Stimulated activated memory B cell treated with anti-CD40 and anti-IgM and Interleukin-4, amounts not matched to agents 10 μg/mL and 1 μg/mL and 100 μg/mL, for 72 hours (primary cell): Measurements from ENCODE around the gene PPM1F.
"Not testable (repeated sequence)": the region's sequence is repeated elsewhere in the genome, so short reads cannot be mapped to it uniquely, and the experiment has no call there.

Experiments
- ATAC-seq: fragments of 150-1000 bp; cut with Tn5 transposase; 2 replicates; pipeline ENCODE4 v1.10.0; 2021
- H3K27ac Mint-ChIP-seq: one replicate; pipeline ENCODE4 v1.8.0; 2022; ENCODE audit warnings: mild to moderate bottlenecking, mixed read lengths
- H3K27me3 Mint-ChIP-seq: one replicate; pipeline ENCODE4 v1.8.0; 2022; ENCODE audit warnings: mixed read lengths
- H3K36me3 Mint-ChIP-seq: one replicate; pipeline ENCODE4 v1.8.0; 2022; ENCODE audit warnings: mixed read lengths
- H3K4me1 Mint-ChIP-seq: one replicate; pipeline ENCODE4 v1.8.0; 2022; ENCODE audit warnings: mixed read lengths
- H3K4me3 Mint-ChIP-seq: one replicate; pipeline ENCODE4 v1.8.0; 2022; ENCODE audit warnings: mild to moderate bottlenecking, moderate library complexity, mixed read lengths
- H3K9me3 Mint-ChIP-seq: one replicate; pipeline ENCODE4 v1.8.0; 2022; ENCODE audit warnings: mixed read lengths

Gene PPM1F

GRCh38 chr22:21915624-21916308, 36.9 kb downstream of the PPM1F start:
- Mint-ChIP-seq H3K9me3 (no peaks in the 10 kb centered on the region), H3K4me3 (no peak overlapping the region), H3K27me3 (no peaks in the 10 kb centered on the region), H3K4me1 (no peaks in the 10 kb centered on the region), H3K36me3 (no peaks in the 10 kb centered on the region), H3K27ac (no peak overlapping the region)
- ATAC-seq, result no peak

GRCh38 chr22:21914033-21914642, 38.5 kb downstream of the PPM1F start:
- H3K27me3 Mint-ChIP-seq, H3K4me3 Mint-ChIP-seq, H3K9me3 Mint-ChIP-seq, H3K4me1 Mint-ChIP-seq, H3K36me3 Mint-ChIP-seq, ATAC-seq, H3K27ac Mint-ChIP-seq: not testable (repeated sequence)

GRCh38 chr22:21910367-21910766, 42.3 kb downstream of the PPM1F start:
- ATAC-seq, result not testable (repeated sequence)

GRCh38 chr22:21909871-21910270, 42.8 kb downstream of the PPM1F start:
- H3K27me3 Mint-ChIP-seq, result no peaks in the 10 kb centered on the region
- no peaks in the 10 kb centered on the region for H3K9me3 Mint-ChIP-seq
- ATAC-seq, result no peak
- no peaks in the 10 kb centered on the region for H3K4me1 Mint-ChIP-seq
- H3K27ac Mint-ChIP-seq, result no peak overlapping the region
- no peak overlapping the region for H3K4me3 Mint-ChIP-seq
- peaks cover 8% of the 10 kb centered on the region for H3K36me3 Mint-ChIP-seq

More at GRCh38 chr22:21910367-21910766, 42.3 kb downstream of the PPM1F start:
- H3K27me3 Mint-ChIP-seq, H3K4me3 Mint-ChIP-seq, H3K27ac Mint-ChIP-seq, H3K9me3 Mint-ChIP-seq, H3K36me3 Mint-ChIP-seq, H3K4me1 Mint-ChIP-seq: not testable (repeated sequence)

- H3K27me3 Mint-ChIP-seq, result peaks cover 8% of the 10 kb centered on the region
- H3K4me1 Mint-ChIP-seq, result no peaks in the 10 kb centered on the region
- peaks cover 15% of the 10 kb centered on the region for H3K36me3 Mint-ChIP-seq
- ATAC-seq, result no peak
- no peak overlapping the region for H3K4me3 Mint-ChIP-seq
- H3K9me3 Mint-ChIP-seq, result no peaks in the 10 kb centered on the region
- no peak overlapping the region for H3K27ac Mint-ChIP-seq
Observed at GRCh38 chr22:21907638-21908522, 44.8 kb downstream of the PPM1F start.

GRCh38 chr22:21905234-21905633, 47.4 kb downstream of the PPM1F start:
- H3K27ac Mint-ChIP-seq, H3K4me1 Mint-ChIP-seq, ATAC-seq, H3K27me3 Mint-ChIP-seq, H3K9me3 Mint-ChIP-seq, H3K4me3 Mint-ChIP-seq: not testable (repeated sequence)
- peaks cover 14% of the 10 kb centered on the region for H3K36me3 Mint-ChIP-seq

- ATAC-seq, result no peak
- Mint-ChIP-seq H3K4me1 (no peaks in the 10 kb centered on the region), H3K4me3 (no peak overlapping the region), H3K36me3 (peaks cover 7% of the 10 kb centered on the region), H3K27ac (no peak overlapping the region), H3K27me3 (peaks cover 8% of the 10 kb centered on the region), H3K9me3 (no peaks in the 10 kb centered on the region)
Observed at GRCh38 chr22:21904250-21904789, 48.3 kb downstream of the PPM1F start.

- peaks cover 8% of the 10 kb centered on the region for H3K27me3 Mint-ChIP-seq
- no peak for ATAC-seq
- H3K27ac Mint-ChIP-seq, result no peak overlapping the region
- H3K4me1 Mint-ChIP-seq, result no peaks in the 10 kb centered on the region
- no peaks in the 10 kb centered on the region for H3K9me3 Mint-ChIP-seq
- H3K4me3 Mint-ChIP-seq, result no peak overlapping the region
- peaks cover 7% of the 10 kb centered on the region for H3K36me3 Mint-ChIP-seq
Observed at GRCh38 chr22:21903283-21903682, 49.4 kb downstream of the PPM1F start.

- no peaks in the 10 kb centered on the region for H3K4me1 Mint-ChIP-seq
- peak; percentile 62 for ATAC-seq
- peaks cover 8% of the 10 kb centered on the region for H3K27me3 Mint-ChIP-seq
- H3K36me3 Mint-ChIP-seq, result peaks cover 7% of the 10 kb centered on the region
- H3K27ac Mint-ChIP-seq, result no peak overlapping the region
- H3K9me3 Mint-ChIP-seq, result no peaks in the 10 kb centered on the region
- H3K4me3 Mint-ChIP-seq, result no peak overlapping the region
Observed at GRCh38 chr22:21902296-21903087, 50.2 kb downstream of the PPM1F start.

GRCh38 chr22:21898354-21898896, 54.2 kb downstream of the PPM1F start:
- H3K4me3 Mint-ChIP-seq, result no peak overlapping the region
- no peak overlapping the region for H3K27ac Mint-ChIP-seq
- H3K4me1 Mint-ChIP-seq, result no peaks in the 10 kb centered on the region
- no peaks in the 10 kb centered on the region for H3K36me3 Mint-ChIP-seq
- ATAC-seq, result no peak
- H3K27me3 Mint-ChIP-seq, result no peaks in the 10 kb centered on the region
- H3K9me3 Mint-ChIP-seq, result no peaks in the 10 kb centered on the region

GRCh38 chr22:21896951-21897513, 55.6 kb downstream of the PPM1F start:
- ATAC-seq, result no peak
- Mint-ChIP-seq H3K4me1 (no peaks in the 10 kb centered on the region), H3K27ac (no peak overlapping the region), H3K27me3 (no peaks in the 10 kb centered on the region), H3K9me3 (no peaks in the 10 kb centered on the region), H3K4me3 (no peak overlapping the region), H3K36me3 (no peaks in the 10 kb centered on the region)

GRCh38 chr22:21896275-21896674, 56.4 kb downstream of the PPM1F start:
- H3K36me3 Mint-ChIP-seq, H3K27ac Mint-ChIP-seq, H3K4me3 Mint-ChIP-seq, ATAC-seq, H3K9me3 Mint-ChIP-seq, H3K4me1 Mint-ChIP-seq, H3K27me3 Mint-ChIP-seq: not testable (repeated sequence)

- no peaks in the 10 kb centered on the region for H3K9me3 Mint-ChIP-seq
- H3K27me3 Mint-ChIP-seq, result no peaks in the 10 kb centered on the region
- no peaks in the 10 kb centered on the region for H3K36me3 Mint-ChIP-seq
- H3K4me1 Mint-ChIP-seq, result no peaks in the 10 kb centered on the region
- H3K4me3 Mint-ChIP-seq, result no peak overlapping the region
- ATAC-seq, result no peak
- H3K27ac Mint-ChIP-seq, result no peak overlapping the region
Observed at GRCh38 chr22:21894799-21895198, 57.8 kb downstream of the PPM1F start.

- ATAC-seq, result no peak
- Mint-ChIP-seq H3K4me3 (no peak overlapping the region), H3K27ac (no peak overlapping the region), H3K36me3 (no peaks in the 10 kb centered on the region), H3K4me1 (no peaks in the 10 kb centered on the region), H3K9me3 (no peaks in the 10 kb centered on the region), H3K27me3 (no peaks in the 10 kb centered on the region)
Observed at GRCh38 chr22:21889251-21889990, 63.2 kb downstream of the PPM1F start.
